NB4 (cell line): Measurements from ENCODE around the gene PLA2G10.
"Not testable (repeated sequence)": the region's sequence is repeated elsewhere in the genome, so short reads cannot be mapped to it uniquely, and the experiment has no call there.

Experiments used
- DNase-seq: peaks from one replicate; pipeline ENCODE4 v3.0.0; 2010; ENCODE audit warnings: low read depth
- H3K4me3 ChIP-seq: one replicate; pipeline ENCODE4 v1.5.1; 2011; ENCODE audit warnings: mild to moderate bottlenecking, low read depth, low read length, moderate library complexity
- MYC ChIP-seq: IDR thresholded peaks from 2 replicates; pipeline ENCODE4 v1.6.1; 2011; ENCODE audit warnings: low read depth, low read length
- POLR2A ChIP-seq: IDR thresholded peaks from 2 replicates; pipeline ENCODE4 v1.6.1; 2011; ENCODE audit warnings: mild to moderate bottlenecking; ENCODE audit not compliant: insufficient read length; ENCODE audit errors: extremely low read depth
- TF ChIP-seq, protein P1 (sequence below): IDR thresholded peaks from one replicate; pipeline ENCODE4 v1.5.1; 2012; ENCODE audit warnings: low read depth, low read length
- TF ChIP-seq, protein P2 (sequence below): IDR thresholded peaks from 2 replicates; pipeline ENCODE4 v1.6.1; 2011; ENCODE audit warnings: low read depth, low read length

Gene PLA2G10

GRCh38 chr16:14641926-14642325, 52.2 kb downstream of the PLA2G10 start:
- peak; percentile 34 for DNase-seq
- TF ChIP-seq, protein P1, sequence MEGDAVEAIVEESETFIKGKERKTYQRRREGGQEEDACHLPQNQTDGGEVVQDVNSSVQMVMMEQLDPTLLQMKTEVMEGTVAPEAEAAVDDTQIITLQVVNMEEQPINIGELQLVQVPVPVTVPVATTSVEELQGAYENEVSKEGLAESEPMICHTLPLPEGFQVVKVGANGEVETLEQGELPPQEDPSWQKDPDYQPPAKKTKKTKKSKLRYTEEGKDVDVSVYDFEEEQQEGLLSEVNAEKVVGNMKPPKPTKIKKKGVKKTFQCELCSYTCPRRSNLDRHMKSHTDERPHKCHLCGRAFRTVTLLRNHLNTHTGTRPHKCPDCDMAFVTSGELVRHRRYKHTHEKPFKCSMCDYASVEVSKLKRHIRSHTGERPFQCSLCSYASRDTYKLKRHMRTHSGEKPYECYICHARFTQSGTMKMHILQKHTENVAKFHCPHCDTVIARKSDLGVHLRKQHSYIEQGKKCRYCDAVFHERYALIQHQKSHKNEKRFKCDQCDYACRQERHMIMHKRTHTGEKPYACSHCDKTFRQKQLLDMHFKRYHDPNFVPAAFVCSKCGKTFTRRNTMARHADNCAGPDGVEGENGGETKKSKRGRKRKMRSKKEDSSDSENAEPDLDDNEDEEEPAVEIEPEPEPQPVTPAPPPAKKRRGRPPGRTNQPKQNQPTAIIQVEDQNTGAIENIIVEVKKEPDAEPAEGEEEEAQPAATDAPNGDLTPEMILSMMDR: no peak
- TF ChIP-seq POLR2A (no peak), MYC (no peak)
- TF ChIP-seq, protein P2, sequence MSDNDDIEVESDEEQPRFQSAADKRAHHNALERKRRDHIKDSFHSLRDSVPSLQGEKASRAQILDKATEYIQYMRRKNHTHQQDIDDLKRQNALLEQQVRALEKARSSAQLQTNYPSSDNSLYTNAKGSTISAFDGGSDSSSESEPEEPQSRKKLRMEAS: no peak
- no peak overlapping the region for H3K4me3 ChIP-seq

- TF ChIP-seq, protein P2: no peak
- TF ChIP-seq, protein P1: no peak
- no peak for TF ChIP-seq MYC
- no peak for TF ChIP-seq POLR2A
- no peak for DNase-seq
- no peak overlapping the region for H3K4me3 ChIP-seq
Measured at GRCh38 chr16:14641206-14641605, 52.9 kb downstream of the PLA2G10 start.

DNA sequence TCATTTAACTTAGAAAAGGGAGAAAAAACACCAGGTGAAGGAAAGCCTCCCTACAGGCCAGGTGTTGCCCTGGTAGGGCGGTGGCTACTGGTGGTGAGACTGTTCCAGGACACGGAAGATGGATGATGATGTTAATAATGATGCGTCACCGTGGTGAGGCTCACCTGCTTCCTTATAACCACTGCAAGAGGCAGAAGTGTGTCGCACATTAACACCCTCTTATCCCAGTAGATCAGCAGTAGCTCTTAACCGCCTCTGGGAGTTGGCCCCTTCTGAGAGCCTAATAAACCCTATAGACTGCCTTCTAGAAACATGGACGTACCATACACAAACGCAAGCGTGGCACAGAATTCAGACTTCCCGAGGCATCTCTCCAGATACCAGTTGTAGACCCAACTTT, 53.6 kb downstream of the PLA2G10 start:
- no peak for DNase-seq
- H3K4me3 ChIP-seq: no peak overlapping the region
- TF ChIP-seq, protein P2: no peak
- TF ChIP-seq, protein P1: no peak
- TF ChIP-seq MYC: no peak
- TF ChIP-seq POLR2A: no peak

- not testable (repeated sequence) for DNase-seq, H3K4me3 ChIP-seq
Measured at GRCh38 chr16:14636951-14637240, 57.2 kb downstream of the PLA2G10 start.

DNA sequence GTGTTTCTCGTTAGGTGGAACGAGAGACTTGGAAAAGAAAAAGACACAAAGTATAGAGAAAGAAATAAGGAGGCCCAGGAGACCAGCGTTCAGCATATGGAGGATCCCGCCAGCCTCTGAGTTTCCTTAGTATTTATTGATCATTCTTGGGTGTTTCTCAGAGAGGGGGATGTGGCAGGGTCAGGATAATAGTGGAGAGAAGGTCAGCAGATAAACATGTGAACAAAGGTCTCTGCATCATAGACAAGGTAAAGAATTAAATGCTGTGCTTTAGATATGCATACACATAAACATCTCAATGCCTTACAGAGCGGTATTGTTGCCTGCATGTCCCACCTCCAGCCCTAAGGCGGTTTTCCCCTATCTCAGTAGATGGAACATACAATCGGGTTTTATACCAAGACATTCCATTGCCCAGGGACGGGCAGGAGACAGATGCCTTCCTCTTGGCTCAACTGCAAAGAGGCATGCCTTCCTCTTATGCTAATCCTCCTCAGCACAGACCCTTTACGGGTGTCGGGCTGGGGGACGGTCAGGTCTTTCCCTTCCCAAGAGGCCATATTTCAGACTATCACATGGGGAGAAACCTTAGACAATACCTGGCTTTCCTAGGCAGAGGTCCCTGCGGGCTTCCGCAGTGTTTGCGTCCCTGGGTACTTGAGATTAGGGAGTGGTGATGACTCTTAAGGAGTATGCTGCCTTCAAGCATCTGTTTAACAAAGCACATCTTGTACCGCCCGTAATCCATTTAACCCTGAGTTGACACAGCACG, 57.7 kb downstream of the PLA2G10 start:
- H3K4me3 ChIP-seq, DNase-seq: not testable (repeated sequence)

DNA sequence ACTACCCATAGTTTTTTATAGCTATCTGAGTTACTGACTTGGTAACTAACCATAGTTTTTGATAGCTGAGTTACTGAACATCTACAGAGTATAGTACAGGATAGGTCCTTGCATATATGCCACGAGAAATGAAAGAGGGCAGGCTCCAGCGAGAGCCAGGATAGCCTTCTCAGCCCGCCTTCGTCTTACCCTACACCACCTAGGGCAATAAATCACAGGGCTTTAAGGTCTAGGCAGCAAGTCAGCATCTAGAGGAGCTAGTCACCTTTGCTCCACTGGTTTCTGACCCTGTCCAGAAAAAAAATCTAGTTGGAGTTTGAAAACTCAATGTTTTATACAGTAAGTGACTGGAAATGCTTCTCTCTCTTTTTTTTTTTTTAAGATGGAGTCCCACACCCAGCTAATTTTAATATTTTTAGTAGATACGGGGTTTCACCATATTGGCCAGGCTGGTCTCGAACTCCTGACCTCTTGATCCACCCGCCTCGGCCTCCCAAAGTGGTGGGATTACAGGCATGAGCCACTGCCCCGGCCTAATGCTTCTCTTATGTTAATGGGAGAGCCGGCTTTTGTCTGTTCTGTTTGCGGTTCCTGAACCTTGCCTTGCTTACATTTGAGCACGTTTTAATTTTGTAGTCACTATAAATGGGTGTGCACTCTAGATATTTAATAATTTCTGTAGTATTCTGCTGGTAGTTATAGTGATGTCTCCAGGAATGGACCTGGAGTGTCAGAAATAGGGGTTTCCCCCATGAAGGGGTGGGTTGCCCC, 58.5 kb downstream of the PLA2G10 start:
- no peak for TF ChIP-seq MYC
- TF ChIP-seq POLR2A: no peak
- TF ChIP-seq, protein P2: no peak
- TF ChIP-seq, protein P1: no peak
- DNase-seq: no peak
- H3K4me3 ChIP-seq: no peak overlapping the region

GRCh38 chr16:14634389-14634725, 59.8 kb downstream of the PLA2G10 start:
- no peak for DNase-seq
- peak overlapping the region; percentile 92 for H3K4me3 ChIP-seq
- TF ChIP-seq, protein P2: no peak
- TF ChIP-seq MYC (no peak), POLR2A (no peak)
- TF ChIP-seq, protein P1: no peak
